SK-N-SH treated with all-trans-retinoic acid at 6 μM for 48 hours (cell line): ENCODE results near the gene COMMD3.

ENCODE experiments used
- ATAC-seq: fragments of 200-7000 bp; cut with Tn5 transposase; 3 replicates; pipeline ENCODE4 v1.9.1; 2020; ENCODE audit warnings: mild to moderate bottlenecking, moderate library complexity
- ARNTL ChIP-seq: fragments of 450-650 bp; formaldehyde crosslinking; IDR thresholded peaks from 2 replicates; pipeline ENCODE4 v1.5.0; 2020; ENCODE audit warnings: low read depth, mild to moderate bottlenecking, moderate library complexity, borderline replicate concordance
- BACH2 ChIP-seq: fragments of 250-450 bp; sonication (Bioruptor Pico); IDR thresholded peaks from 2 replicates; pipeline ENCODE4 v1.9.0; 2021; ENCODE audit warnings: mild to moderate bottlenecking, borderline replicate concordance
- CSDC2 ChIP-seq: fragments of 250-450 bp; sonication (Bioruptor Pico); IDR thresholded peaks from 2 replicates; pipeline ENCODE4 v1.5.0; 2020; ENCODE audit warnings: mild to moderate bottlenecking, moderate library complexity
- ISL1 ChIP-seq: fragments of 250-450 bp; sonication (Bioruptor Pico); IDR thresholded peaks from 2 replicates; pipeline ENCODE4 v2.1.2; 2022; ENCODE audit warnings: mild to moderate bottlenecking, moderate library complexity
- OSR1 ChIP-seq: fragments of 250-450 bp; sonication (Bioruptor Pico); IDR thresholded peaks from 2 replicates; pipeline ENCODE4 v1.8.0; 2022; ENCODE audit warnings: moderate library complexity, mild to moderate bottlenecking, inconsistent platforms
- PATZ1 ChIP-seq: fragments of 250-450 bp; sonication (Bioruptor Pico); IDR thresholded peaks from 2 replicates; pipeline ENCODE4 v1.8.0; 2020; ENCODE audit warnings: mild to moderate bottlenecking, moderate library complexity, borderline replicate concordance
- PPARA ChIP-seq: fragments of 250-450 bp; sonication (Bioruptor Pico); IDR thresholded peaks from 2 replicates; pipeline ENCODE4 v1.5.0; 2020; ENCODE audit warnings: mild to moderate bottlenecking, borderline replicate concordance
- RARB ChIP-seq: fragments of 250-450 bp; sonication (Bioruptor Pico); IDR thresholded peaks from 2 replicates; pipeline ENCODE4 v1.8.0; 2021; ENCODE audit warnings: mild to moderate bottlenecking, moderate library complexity
- SNAI2 ChIP-seq: fragments of 250-450 bp; sonication (Bioruptor Pico); IDR thresholded peaks from 2 replicates; pipeline ENCODE4 v1.5.0; 2020; ENCODE audit warnings: mild to moderate bottlenecking, moderate library complexity
- TCF4 ChIP-seq: fragments of 250-450 bp; sonication (Bioruptor Pico); IDR thresholded peaks from 2 replicates; pipeline ENCODE4 v1.8.0; 2021; ENCODE audit warnings: mild to moderate bottlenecking, moderate library complexity, borderline replicate concordance
- TOX ChIP-seq: fragments of 250-450 bp; sonication (Bioruptor Pico); IDR thresholded peaks from 2 replicates; pipeline ENCODE4 v1.8.0; 2021; ENCODE audit warnings: mild to moderate bottlenecking, moderate library complexity, borderline replicate concordance
- TSHZ2 ChIP-seq: fragments of 250-450 bp; sonication (Bioruptor Pico); IDR thresholded peaks from 2 replicates; pipeline ENCODE4 v1.5.0; 2020; ENCODE audit warnings: mild to moderate bottlenecking, moderate library complexity
- ZC3H10 ChIP-seq: fragments of 250-450 bp; sonication (Bioruptor Pico); IDR thresholded peaks from 2 replicates; pipeline ENCODE4 v1.5.1; 2021; ENCODE audit warnings: mild to moderate bottlenecking, moderate library complexity
- ZFP3 ChIP-seq: fragments of 250-450 bp; sonication (Bioruptor Pico); IDR thresholded peaks from 2 replicates; pipeline ENCODE4 v1.5.0; 2020; ENCODE audit warnings: mild to moderate bottlenecking, moderate library complexity
- ZFP30 ChIP-seq: fragments of 450-650 bp; formaldehyde crosslinking; IDR thresholded peaks from 2 replicates; pipeline ENCODE4 v1.5.0; 2022; ENCODE audit warnings: mild to moderate bottlenecking, moderate library complexity
- ZNF565 ChIP-seq: fragments of 450-650 bp; formaldehyde crosslinking; conservative IDR thresholded peaks from 2 replicates; pipeline ENCODE4 v1.5.0; 2020; ENCODE audit warnings: low read depth, mild to moderate bottlenecking, moderate library complexity
- ZNF70 ChIP-seq: fragments of 450-650 bp; formaldehyde crosslinking; IDR thresholded peaks from 2 replicates; pipeline ENCODE4 v1.5.0; 2020; ENCODE audit warnings: mild to moderate bottlenecking, moderate library complexity
- ZNF8 ChIP-seq: fragments of 450-650 bp; formaldehyde crosslinking; IDR thresholded peaks from 2 replicates; pipeline ENCODE4 v1.5.0; 2020; ENCODE audit warnings: mild to moderate bottlenecking, moderate library complexity
- TF ChIP-seq, protein P1 (sequence below): fragments of 250-450 bp; sonication (Bioruptor Pico); IDR thresholded peaks from 2 replicates; pipeline ENCODE4 v1.5.1; 2021; ENCODE audit warnings: mild to moderate bottlenecking, moderate library complexity

Gene COMMD3

DNA sequence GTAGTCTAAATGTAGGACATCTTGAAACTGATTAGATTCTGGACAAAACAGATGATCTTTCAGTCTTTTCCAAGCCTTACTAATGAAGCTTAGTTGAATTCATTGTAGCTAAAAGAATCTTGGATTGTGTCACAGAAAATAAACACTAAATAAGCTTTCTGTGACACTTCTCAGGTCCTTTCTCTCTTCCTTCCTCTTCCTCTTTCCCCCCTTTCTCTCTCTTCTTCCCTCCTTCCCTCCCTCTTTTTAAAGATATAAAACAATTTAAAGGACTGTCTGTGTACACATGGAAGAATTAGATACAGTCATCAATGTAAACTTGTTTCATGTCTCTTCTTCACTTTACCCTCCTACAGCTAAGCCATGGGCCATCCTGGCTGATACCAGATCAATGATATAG is 5.3 kb upstream of the COMMD3 start (continued):
- TF ChIP-seq CSDC2 (CRISPR knock-in tag) (no peak), ARNTL (no peak), ZC3H10 (no peak)
- TF ChIP-seq, protein P1, sequence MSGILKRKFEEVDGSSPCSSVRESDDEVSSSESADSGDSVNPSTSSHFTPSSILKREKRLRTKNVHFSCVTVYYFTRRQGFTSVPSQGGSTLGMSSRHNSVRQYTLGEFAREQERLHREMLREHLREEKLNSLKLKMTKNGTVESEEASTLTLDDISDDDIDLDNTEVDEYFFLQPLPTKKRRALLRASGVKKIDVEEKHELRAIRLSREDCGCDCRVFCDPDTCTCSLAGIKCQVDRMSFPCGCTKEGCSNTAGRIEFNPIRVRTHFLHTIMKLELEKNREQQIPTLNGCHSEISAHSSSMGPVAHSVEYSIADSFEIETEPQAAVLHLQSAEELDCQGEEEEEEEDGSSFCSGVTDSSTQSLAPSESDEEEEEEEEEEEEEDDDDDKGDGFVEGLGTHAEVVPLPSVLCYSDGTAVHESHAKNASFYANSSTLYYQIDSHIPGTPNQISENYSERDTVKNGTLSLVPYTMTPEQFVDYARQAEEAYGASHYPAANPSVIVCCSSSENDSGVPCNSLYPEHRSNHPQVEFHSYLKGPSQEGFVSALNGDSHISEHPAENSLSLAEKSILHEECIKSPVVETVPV (CRISPR knock-in tag) = no peak

DNA sequence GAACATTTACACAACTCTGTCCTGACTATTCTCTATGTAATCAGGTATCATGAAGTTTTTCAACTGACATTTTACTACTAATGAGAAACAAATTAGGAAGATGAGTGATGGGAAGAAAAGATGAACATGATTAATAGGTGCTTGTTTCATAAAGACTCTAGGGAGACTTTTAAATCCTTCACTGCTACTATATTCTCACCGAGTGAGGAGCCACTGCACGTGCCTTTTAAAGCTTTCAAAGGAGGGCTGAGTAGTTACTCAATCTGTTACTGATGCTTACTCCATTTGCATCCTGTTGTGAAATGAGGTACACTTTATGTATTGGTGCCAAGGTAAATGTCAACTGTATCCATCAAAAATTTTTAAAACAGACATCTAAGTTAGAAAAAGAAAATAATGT is 1.3 kb upstream of the COMMD3 start:
- ATAC-seq = no peak
- TF ChIP-seq ZNF8 (CRISPR knock-in tag) = no peak

DNA sequence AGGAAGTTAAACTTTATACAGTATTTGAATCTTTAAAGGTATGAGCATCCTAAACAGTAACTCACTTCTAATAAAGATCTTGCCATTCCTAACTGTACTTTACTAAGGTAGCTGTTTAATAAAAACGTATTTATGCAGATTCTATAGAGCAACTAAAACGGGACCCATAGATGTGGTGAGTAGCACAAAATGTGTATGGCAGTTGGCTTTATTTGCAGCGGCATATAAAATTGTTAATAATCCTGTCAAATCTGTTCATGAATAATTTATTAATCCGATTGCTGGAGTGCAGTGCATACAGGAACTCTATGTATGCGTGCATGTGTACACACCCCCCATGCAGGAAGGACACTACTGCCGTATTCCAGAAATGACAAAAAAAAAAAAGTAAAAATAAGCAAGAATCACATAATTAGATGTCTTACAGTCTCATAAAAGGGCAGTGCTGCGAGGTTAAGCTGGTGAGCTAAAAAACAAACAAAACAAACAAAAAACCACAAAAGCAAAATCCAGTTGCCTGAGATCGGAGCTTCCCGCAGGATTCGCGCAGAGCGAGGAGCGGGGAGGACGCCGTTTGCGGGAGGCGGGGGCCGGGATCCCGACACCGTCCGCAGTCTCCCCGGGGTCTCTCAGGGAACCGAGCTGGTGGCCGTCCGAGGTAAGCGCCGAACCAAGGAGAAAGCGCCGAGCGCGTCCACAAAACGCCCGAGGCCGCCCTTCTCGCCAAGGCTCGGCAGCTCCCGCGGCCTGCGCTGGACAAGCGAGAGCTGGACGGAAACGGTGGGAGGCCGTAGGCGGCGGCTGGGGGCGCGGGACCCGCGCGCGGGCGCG is 518 bp upstream of the COMMD3 start:
- peak; percentile 5; the same call in 2 of the 3 replicates for ATAC-seq
- no peak for TF ChIP-seq TOX
- TF ChIP-seq ZNF70 (CRISPR knock-in tag) = peak; percentile 90

GRCh38 chr10:22317076-22317370 is 835 bp downstream of the COMMD3 start:
- peak; percentile 35 for ATAC-seq
- TF ChIP-seq TSHZ2 (CRISPR knock-in tag) = no peak
- no peak for TF ChIP-seq OSR1 (CRISPR knock-in tag)
- TF ChIP-seq ZNF565 (CRISPR knock-in tag) = no peak
- TF ChIP-seq ZFP3 (CRISPR knock-in tag) = no peak
- TF ChIP-seq PPARA (CRISPR knock-in tag) = no peak
- no peak for TF ChIP-seq ISL1 (CRISPR knock-in tag)
- TF ChIP-seq ARNTL = no peak
- no peak for TF ChIP-seq PATZ1 (CRISPR knock-in tag)
- TF ChIP-seq, protein P1 (CRISPR knock-in tag) = no peak
- no peak for TF ChIP-seq ZFP30
- TF ChIP-seq BACH2 (CRISPR knock-in tag) = no peak

DNA sequence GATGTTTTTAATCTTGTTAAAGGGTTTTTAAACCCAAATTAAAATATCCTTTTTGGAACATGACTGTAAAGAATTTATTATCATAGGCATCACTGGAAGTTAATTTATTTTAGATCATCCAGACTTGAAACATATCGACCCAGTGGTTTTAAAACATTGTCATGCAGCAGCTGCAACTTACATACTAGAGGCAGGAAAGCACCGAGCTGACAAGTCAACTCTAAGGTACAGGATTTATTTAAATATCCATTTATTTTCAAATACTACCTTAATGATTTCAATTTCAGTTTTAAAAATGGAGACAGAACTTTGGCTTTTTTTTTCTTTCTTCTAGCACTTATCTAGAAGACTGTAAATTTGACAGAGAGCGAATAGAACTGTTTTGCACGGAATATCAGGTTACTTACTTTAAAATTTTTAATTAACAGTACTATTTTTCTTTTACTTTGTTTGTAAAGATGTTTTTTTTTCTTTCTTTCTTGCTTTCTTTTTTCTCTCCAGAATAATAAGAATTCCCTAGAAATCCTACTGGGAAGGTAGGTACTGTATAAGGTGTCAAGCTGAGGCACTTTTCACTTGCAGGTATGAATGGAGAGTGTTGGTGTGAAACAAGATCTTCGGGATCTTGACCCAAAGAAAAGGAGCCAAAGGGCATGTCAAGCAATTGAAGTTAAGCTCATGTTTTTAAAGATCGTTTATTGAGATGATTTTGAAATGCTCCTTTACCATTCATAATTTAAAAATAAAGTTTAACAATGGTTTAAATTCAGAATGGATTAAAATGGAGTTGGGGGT is 1.8 kb downstream of the COMMD3 start:
- no peak for ATAC-seq
- TF ChIP-seq BACH2 (CRISPR knock-in tag) = no peak
- no peak for TF ChIP-seq ZFP3 (CRISPR knock-in tag)
- TF ChIP-seq CSDC2 (CRISPR knock-in tag) = no peak
- TF ChIP-seq RARB (CRISPR knock-in tag) = no peak
- TF ChIP-seq PATZ1 (CRISPR knock-in tag) = no peak
- TF ChIP-seq TCF4 (CRISPR knock-in tag) = no peak
- no peak for TF ChIP-seq ZC3H10
- no peak for TF ChIP-seq ZNF70 (CRISPR knock-in tag)
- TF ChIP-seq TSHZ2 (CRISPR knock-in tag) = no peak
- no peak for TF ChIP-seq TOX
- TF ChIP-seq ISL1 (CRISPR knock-in tag) = no peak
- TF ChIP-seq ZFP30 = no peak
- no peak for TF ChIP-seq SNAI2 (CRISPR knock-in tag)
- no peak for TF ChIP-seq OSR1 (CRISPR knock-in tag)
- TF ChIP-seq, all 23 proteins: peak for 0
